T follicular helper cell (primary cell): ENCODE data around the gene C1QTNF4.
"Not testable (repeated sequence)": the region's sequence is repeated elsewhere in the genome, so short reads cannot be mapped to it uniquely, and the experiment has no call there.

Experiments used
- DNase-seq: peaks from one replicate; pipeline ENCODE4 v3.0.0-alpha.2; 2020; ENCODE audit warnings: low read depth

Gene C1QTNF4

GRCh38 chr11:47565340-47566148, 28.7 kb downstream of the C1QTNF4 start, which contains the start of gene PTPMT1:
Gene PTPMT1 (plus strand): TSS chr11:47565599. CDS start chr11:47565623, 24 bp downstream.
- DNase-seq = peak; percentile 26

GRCh38 chr11:47564933-47565339, 29.3 kb downstream of the C1QTNF4 start:
- DNase-seq = no peak

GRCh38 chr11:47564366-47564765, 29.8 kb downstream of the C1QTNF4 start:
- not testable (repeated sequence) for DNase-seq

GRCh38 chr11:47562393-47562792, 31.8 kb downstream of the C1QTNF4 start:
- DNase-seq = not testable (repeated sequence)

- DNase-seq = no peak
Measured at GRCh38 chr11:47560426-47560825, 33.8 kb downstream of the C1QTNF4 start.

- DNase-seq = no peak
Measured at GRCh38 chr11:47558695-47559094, 35.5 kb downstream of the C1QTNF4 start.

- DNase-seq = not testable (repeated sequence)
Measured at GRCh38 chr11:47557004-47557403, 37.2 kb downstream of the C1QTNF4 start.

GRCh38 chr11:47553406-47553743, 40.8 kb downstream of the C1QTNF4 start:
- DNase-seq = no peak

GRCh38 chr11:47552566-47553405, 41.4 kb downstream of the C1QTNF4 start, which contains the start of gene CELF1:
Gene CELF1 (minus strand): TSS chr11:47553132. CDS start chr11:47499523, 53,609 bp downstream.
- DNase-seq = peak; percentile 90

- no peak for DNase-seq
Measured at GRCh38 chr11:47552056-47552565, 42.1 kb downstream of the C1QTNF4 start.

GRCh38 chr11:47551086-47551485, 43.1 kb downstream of the C1QTNF4 start:
- no peak for DNase-seq

GRCh38 chr11:47550288-47551047, 43.7 kb downstream of the C1QTNF4 start:
- no peak for DNase-seq

- not testable (repeated sequence) for DNase-seq
Measured at GRCh38 chr11:47546274-47546673, 47.9 kb downstream of the C1QTNF4 start.

GRCh38 chr11:47545298-47545697, 48.9 kb downstream of the C1QTNF4 start:
- DNase-seq = no peak

- no peak for DNase-seq
Measured at GRCh38 chr11:47541070-47541469, 53.1 kb downstream of the C1QTNF4 start.

- DNase-seq = no peak
Measured at GRCh38 chr11:47539681-47540039, 54.6 kb downstream of the C1QTNF4 start.
